SK-N-SH (cell line): Measurements from ENCODE around the gene PRH1. TPM values are rescaled to one million over a fixed set of nuclear protein-coding genes. Genes with fewer than 3 reads are reported as not detected.

Source experiments
- CTCF ChIA-PET: fragments of 300-600, 350-600 bp; formaldehyde crosslinking; extraction: SDS; loops from one replicate; lab custom pipeline; 2021; lab: Yijun Ruan, JAX
- POLR2A ChIA-PET: fragments of 350-600 bp; sonication (Branson Sonifier 250); formaldehyde crosslinking; extraction: SDS; loops from one replicate; lab custom pipeline; 2020; ENCODE audit warnings: antibody characterized with exemption, inconsistent platforms; lab: Yijun Ruan, JAX
- DNase-seq: peaks from one replicate; pipeline ENCODE4 v3.0.0; 2012
- H2AFZ ChIP-seq: fragments of 200-600 bp; sonication (generic); 2 replicates; pipeline ENCODE4 v1.8.1; 2016; ENCODE audit warnings: antibody characterized with exemption, mild to moderate bottlenecking, low read depth
- H3F3A ChIP-seq: fragments of 200-600 bp; sonication (generic); replicated peaks from 2 replicates; pipeline ENCODE3; 2016; ENCODE audit warnings: antibody characterized with exemption, mild to moderate bottlenecking; ENCODE audit not compliant: insufficient read depth
- H3K27ac ChIP-seq, 2 experiments: fragments of 200-500 bp in 1 of 2; fragments of 200-600 bp in 1 of 2; sonication (Bioruptor generic) in 1 of 2; sonication (generic), shearing (Covaris generic) in 1 of 2; 2 replicates each; pipeline versions ENCODE4 v1.5.1 to v1.6.1; 2014 to 2016; ENCODE audit warnings: low read depth in 2 of 2, inconsistent platforms in 1 of 2, low read length in 1 of 2, mild to moderate bottlenecking in 1 of 2, mixed read lengths in 1 of 2
- H3K27me3 ChIP-seq: fragments of 200-600 bp; sonication (generic), shearing (Covaris generic); 2 replicates; pipeline ENCODE4 v1.6.1; 2016; ENCODE audit warnings: mixed run types; ENCODE audit not compliant: insufficient read depth
- H3K36me3 ChIP-seq, 2 experiments: fragments of 200-500 bp in 1 of 2; fragments of 200-600 bp in 1 of 2; sonication (Bioruptor generic) in 1 of 2; sonication (generic) in 1 of 2; replicated peaks in 1 of 2; 2 replicates each; pipeline versions ENCODE3 to v1.5.1; 2014 to 2016; ENCODE audit warnings: low read length in 1 of 2, mild to moderate bottlenecking in 1 of 2; ENCODE audit not compliant: insufficient read depth in 2 of 2, control insufficient read depth in 1 of 2
- H3K4me1 ChIP-seq, 2 experiments: fragments of 200-500 bp in 1 of 2; fragments of 200-600 bp in 1 of 2; sonication (Bioruptor generic) in 1 of 2; sonication (generic), shearing (Covaris generic) in 1 of 2; 2 replicates each; pipeline versions ENCODE4 v1.5.1 to v1.6.1; 2014 to 2016; ENCODE audit warnings: low read depth in 1 of 2, low read length in 1 of 2, mixed run types in 1 of 2; ENCODE audit not compliant: insufficient read depth in 2 of 2, control insufficient read depth in 1 of 2
- H3K4me2 ChIP-seq: fragments of 200-600 bp; sonication (generic), shearing (Covaris generic); 2 replicates; pipeline ENCODE4 v1.6.1; 2017; ENCODE audit warnings: mixed run types
- H3K4me3 ChIP-seq, 2 experiments: fragments of 200-500 bp in 1 of 2; fragments of 200-600 bp in 1 of 2; sonication (Bioruptor generic) in 1 of 2; sonication (generic), shearing (Covaris generic) in 1 of 2; 2 replicates each; pipeline versions ENCODE4 v1.5.1 to v1.8.1; 2014 to 2016; ENCODE audit warnings: low read depth in 2 of 2, inconsistent platforms in 1 of 2, low read length in 1 of 2, mild to moderate bottlenecking in 1 of 2, mixed read lengths in 1 of 2, moderate library complexity in 1 of 2
- H3K79me2 ChIP-seq: fragments of 200-600 bp; sonication (generic); 2 replicates; pipeline ENCODE4 v1.8.1; 2017; ENCODE audit warnings: mild to moderate bottlenecking; ENCODE audit not compliant: insufficient read depth
- H3K9ac ChIP-seq: fragments of 200-600 bp; sonication (generic); 2 replicates; pipeline ENCODE4 v1.6.1; 2017; ENCODE audit warnings: mixed run types
- H3K9me2 ChIP-seq: fragments of 200-600 bp; sonication (generic); 2 replicates; pipeline ENCODE4 v1.6.1; 2017; ENCODE audit warnings: mixed run types
- H3K9me3 ChIP-seq: fragments of 200-600 bp; sonication (generic); 2 replicates; pipeline ENCODE4 v1.6.1; 2017; ENCODE audit warnings: mixed run types, mild to moderate bottlenecking, moderate library complexity
- H4K20me1 ChIP-seq: fragments of 200-600 bp; sonication (generic); 2 replicates; pipeline ENCODE4 v1.6.1; 2017; ENCODE audit warnings: mild to moderate bottlenecking, mixed run types; ENCODE audit not compliant: insufficient read depth
- CHD2 ChIP-seq: fragments of 150-350 bp; IDR thresholded peaks from 2 replicates; pipeline ENCODE4 v1.6.1; 2018; ENCODE audit warnings: low read length; ENCODE audit not compliant: partially characterized antibody
- FOXJ3 ChIP-seq: sonication (generic); formaldehyde crosslinking; IDR thresholded peaks from 2 replicates; pipeline ENCODE4 v1.5.1; 2020; ENCODE audit warnings: mild to moderate bottlenecking, missing genetic modification reagents
- JUND ChIP-seq: IDR thresholded peaks from 2 replicates; pipeline ENCODE4 v1.4.0; 2012
- MEF2A ChIP-seq: IDR thresholded peaks from 2 replicates; pipeline ENCODE4 v1.4.0; 2012; ENCODE audit warnings: low read depth, borderline replicate concordance
- POLR2AphosphoS5 ChIP-seq: IDR thresholded peaks from 2 replicates; pipeline ENCODE4 v1.6.1; 2012; ENCODE audit warnings: low read depth, low read length
- RAD21 ChIP-seq: IDR thresholded peaks from 2 replicates; pipeline ENCODE4 v1.6.1; 2012; ENCODE audit warnings: mild to moderate bottlenecking, low read length
- SMC3 ChIP-seq: IDR thresholded peaks from 2 replicates; pipeline ENCODE4 v1.6.1; 2012; ENCODE audit warnings: low read depth, low read length, improper control_type of control experiment
- TAF1 ChIP-seq: IDR thresholded peaks from 2 replicates; pipeline ENCODE4 v1.6.1; 2012; ENCODE audit warnings: low read depth, mild to moderate bottlenecking, low read length, moderate library complexity, borderline replicate concordance
- YY1 ChIP-seq: IDR thresholded peaks from 2 replicates; pipeline ENCODE4 v1.4.0; 2012; ENCODE audit warnings: low read depth, mild to moderate bottlenecking
- WGBS: methylation state at CpG from one replicate; pipeline ENCODE4 v1.1.6; 2017; ENCODE audit warnings: low lambda C conversion rate; 5-methylcytosine and 5-hydroxymethylcytosine counted together
- polyA plus RNA-seq, 3 experiments: library from polyadenylated mRNA; depleted of rRNA; stranded (reverse); fragments of >200 nt; gene quantifications; 2 replicates each; pipeline ENCODE4 v1.2.3, GENCODE V29; 2012
- TF ChIP-seq, protein P1 (sequence below): IDR thresholded peaks from 2 replicates; pipeline ENCODE4 v1.4.0; 2012; ENCODE audit warnings: low read depth, borderline replicate concordance
- TF ChIP-seq, protein P2 (sequence below): fragments of 150-350 bp; IDR thresholded peaks from 2 replicates; pipeline ENCODE4 v1.6.1; 2017; ENCODE audit warnings: antibody characterized with exemption, low read length, low read depth, borderline replicate concordance
- TF ChIP-seq, protein P3 (sequence below): IDR thresholded peaks from 2 replicates; pipeline ENCODE4 v1.4.0; 2012; ENCODE audit warnings: low read depth

The PRH1 gene
- polyA plus RNA-seq, 1 of the 3 experiments (the other 2 are of a cell fraction): 2.0 TPM

DNA sequence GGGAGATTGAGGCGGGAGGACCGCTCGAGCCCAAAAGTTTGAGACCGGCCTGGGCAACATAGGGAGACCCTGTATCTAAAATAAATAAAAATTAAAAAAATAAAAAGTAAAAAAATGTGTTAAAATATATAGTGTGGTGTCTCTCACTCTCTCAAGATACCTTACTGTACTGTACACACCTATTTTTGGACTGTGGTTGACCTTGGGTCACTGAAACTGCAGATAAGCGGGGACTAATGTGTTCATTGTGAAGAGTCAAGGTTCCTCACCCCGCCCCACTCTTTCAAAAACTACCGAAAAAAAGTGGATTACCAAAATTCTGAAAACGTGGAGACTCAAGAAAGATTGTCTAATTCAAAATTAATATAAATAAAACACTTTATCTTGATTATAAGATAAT lies 26.3 kb upstream of the PRH1 start:
- no peaks in the 10 kb centered on the region for H4K20me1 ChIP-seq
- no peak overlapping the region for H3K4me2 ChIP-seq
- H3K9ac ChIP-seq: no peak overlapping the region
- DNase-seq: no peak
- 94% methylated on average over 8 of the region's 8 CpGs for WGBS
- H3K27ac ChIP-seq: no peak overlapping the region
- no peaks in the 10 kb centered on the region for H3K9me3 ChIP-seq
- no peak overlapping the region for H3K4me3 ChIP-seq
- TF ChIP-seq, protein P1, sequence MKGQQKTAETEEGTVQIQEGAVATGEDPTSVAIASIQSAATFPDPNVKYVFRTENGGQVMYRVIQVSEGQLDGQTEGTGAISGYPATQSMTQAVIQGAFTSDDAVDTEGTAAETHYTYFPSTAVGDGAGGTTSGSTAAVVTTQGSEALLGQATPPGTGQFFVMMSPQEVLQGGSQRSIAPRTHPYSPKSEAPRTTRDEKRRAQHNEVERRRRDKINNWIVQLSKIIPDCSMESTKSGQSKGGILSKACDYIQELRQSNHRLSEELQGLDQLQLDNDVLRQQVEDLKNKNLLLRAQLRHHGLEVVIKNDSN: no peak
- TF ChIP-seq RAD21: no peak
- no peaks in the 10 kb centered on the region for H3K79me2 ChIP-seq
- peaks cover 2 to 3% of the 10 kb centered on the region in 2 experiments for H3K36me3 ChIP-seq
- POLR2A ChIA-PET: no interaction called here
- H3K27me3 ChIP-seq: no peaks in the 10 kb centered on the region
- H3K9me2 ChIP-seq: no peaks in the 10 kb centered on the region
- CTCF ChIA-PET: interaction anchor here (1.1 kb wide), 1 partner anchor 23 kb away, joined by 3 read pairs; no protein-coding TSS in a partner anchor
- H3F3A ChIP-seq: no peaks in the 10 kb centered on the region
- H3K4me1 ChIP-seq: no peaks in the 10 kb centered on the region
- H2AFZ ChIP-seq: no peak overlapping the region

DNA sequence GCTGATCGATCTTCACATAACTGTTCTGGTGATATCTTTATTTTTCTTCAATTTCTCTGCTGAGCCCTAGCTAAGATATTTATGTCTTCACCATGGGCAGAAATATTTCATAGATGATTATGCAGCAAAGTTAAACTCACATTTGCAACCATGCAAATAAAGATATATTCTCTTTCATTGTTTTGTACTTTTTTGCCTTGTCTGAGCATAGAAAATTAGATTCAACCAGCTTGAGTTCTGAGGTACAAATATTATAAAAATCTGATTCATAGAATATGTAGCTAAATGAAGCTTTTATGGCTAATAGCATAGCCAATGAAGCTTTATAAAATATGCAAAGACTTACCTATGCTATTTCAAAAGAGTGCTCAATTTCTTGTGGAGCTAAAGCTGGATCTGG lies 25.4 kb upstream of the PRH1 start, which contains the start of gene TAS2R13:
Gene TAS2R13, minus strand, starts transcription at position 101 of the 400 bp plus-strand sequence. CDS start 264 bp downstream, outside the sequence.
- Histone ChIP-seq H3K4me2 (no peak within 1 kb of the TSS), H2AFZ (no peak within 1 kb of the TSS), H3K27me3 (no peaks in the 10 kb centered on the region), H3K4me1 (no peaks in the 10 kb centered on the region), H3K4me3 (no peak within 1 kb of the TSS), H3K36me3 (peaks cover 2 to 6% of the 10 kb centered on the region in 2 experiments), H3F3A (no peaks in the 10 kb centered on the region)
- 91% methylated on average over 1 of the region's 1 CpG for WGBS
- CTCF ChIA-PET: no interaction called here
- TF ChIP-seq TAF1: no peak
- no peak for TF ChIP-seq FOXJ3 (CRISPR knock-in tag)
- TF ChIP-seq CHD2: no peak
- no peak for TF ChIP-seq POLR2AphosphoS5
- no peak for TF ChIP-seq MEF2A
- TF ChIP-seq, all 33 proteins: peak for 0
- Histone ChIP-seq H3K9me3 (no peaks in the 10 kb centered on the region), H3K79me2 (no peaks in the 10 kb centered on the region), H3K27ac (no peak within 1 kb of the TSS), H3K9me2 (no peaks in the 10 kb centered on the region), H4K20me1 (no peaks in the 10 kb centered on the region), H3K9ac (no peak within 1 kb of the TSS)
- POLR2A ChIA-PET: no interaction called here
- DNase-seq: no peak

DNA sequence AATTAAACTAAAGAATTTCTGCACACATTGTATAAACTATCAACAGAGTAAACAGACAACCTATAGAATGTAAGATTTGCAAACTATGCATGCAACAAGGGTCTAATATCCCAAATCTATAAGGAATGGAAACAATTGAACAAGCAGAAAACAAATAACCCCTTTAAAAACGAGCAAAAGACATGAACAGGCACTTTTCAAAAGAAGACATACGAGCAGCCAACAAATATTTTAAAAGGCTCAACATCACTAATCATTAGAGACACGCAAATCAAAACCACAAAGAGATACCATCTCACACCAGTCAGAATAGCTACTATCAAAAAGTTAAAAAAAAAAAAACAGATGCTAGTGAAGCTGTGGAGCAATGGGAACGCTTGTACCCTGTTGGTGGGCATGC lies 20.6 kb upstream of the PRH1 start:
- POLR2A ChIA-PET: no interaction called here
- no peak overlapping the region for H3K4me3 ChIP-seq
- peaks cover 9% of the 10 kb centered on the region; the same call in 1 of the 2 replicates for H3K79me2 ChIP-seq
- no peaks in the 10 kb centered on the region for H4K20me1 ChIP-seq
- no peak overlapping the region for H3K9ac ChIP-seq
- WGBS: 85% methylated on average over 4 of the region's 4 CpGs
- no peak overlapping the region for H3K4me2 ChIP-seq
- no peak for DNase-seq
- H3K9me3 ChIP-seq: peaks cover 12% of the 10 kb centered on the region; the same call in 1 of the 2 replicates
- H2AFZ ChIP-seq: no peak overlapping the region
- no peak overlapping the region for H3K27ac ChIP-seq
- no peak for TF ChIP-seq FOXJ3 (CRISPR knock-in tag)
- TF ChIP-seq JUND: no peak
- TF ChIP-seq, protein P2, sequence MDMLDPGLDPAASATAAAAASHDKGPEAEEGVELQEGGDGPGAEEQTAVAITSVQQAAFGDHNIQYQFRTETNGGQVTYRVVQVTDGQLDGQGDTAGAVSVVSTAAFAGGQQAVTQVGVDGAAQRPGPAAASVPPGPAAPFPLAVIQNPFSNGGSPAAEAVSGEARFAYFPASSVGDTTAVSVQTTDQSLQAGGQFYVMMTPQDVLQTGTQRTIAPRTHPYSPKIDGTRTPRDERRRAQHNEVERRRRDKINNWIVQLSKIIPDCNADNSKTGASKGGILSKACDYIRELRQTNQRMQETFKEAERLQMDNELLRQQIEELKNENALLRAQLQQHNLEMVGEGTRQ: no peak
- TF ChIP-seq, protein P3, sequence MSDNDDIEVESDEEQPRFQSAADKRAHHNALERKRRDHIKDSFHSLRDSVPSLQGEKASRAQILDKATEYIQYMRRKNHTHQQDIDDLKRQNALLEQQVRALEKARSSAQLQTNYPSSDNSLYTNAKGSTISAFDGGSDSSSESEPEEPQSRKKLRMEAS: no peak
- no peak for TF ChIP-seq YY1
- no peak for TF ChIP-seq SMC3
- no peaks in the 10 kb centered on the region for H3F3A ChIP-seq
- peaks cover 2 to 16% of the 10 kb centered on the region in 2 experiments for H3K36me3 ChIP-seq
- no peaks in the 10 kb centered on the region for H3K4me1 ChIP-seq
- no peaks in the 10 kb centered on the region for H3K9me2 ChIP-seq
- H3K27me3 ChIP-seq: no peaks in the 10 kb centered on the region
- CTCF ChIA-PET: no interaction called here
